Iris pigment epithelial cell (primary cell): ENCODE data around the gene DMKN.

ENCODE experiments used
- DNase-seq: peaks from one replicate; pipeline ENCODE4 v3.0.0-alpha.2; 2011; ENCODE audit warnings: low read depth

The DMKN gene

DNA sequence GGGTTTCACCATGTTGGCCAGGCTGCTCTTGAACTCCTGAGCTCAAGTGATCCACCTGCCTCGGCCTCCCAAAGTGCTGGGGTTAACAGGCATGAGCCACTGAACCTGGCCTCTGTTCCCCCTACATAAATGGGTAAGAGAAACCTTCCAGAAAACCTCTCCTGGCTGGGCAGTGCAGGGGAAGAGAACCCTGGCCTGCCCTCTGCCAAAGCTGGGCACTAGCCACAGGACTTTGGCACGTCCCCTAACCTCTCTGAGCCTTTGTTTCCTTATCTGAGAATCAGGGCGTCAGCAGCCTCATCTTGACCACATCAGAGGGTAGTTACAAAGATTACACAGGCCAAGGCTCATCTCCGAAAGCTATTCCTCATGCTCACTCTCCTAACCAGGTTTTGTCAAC lies 12.4 kb upstream of the DMKN start:
- DNase-seq, result no peak

DNA sequence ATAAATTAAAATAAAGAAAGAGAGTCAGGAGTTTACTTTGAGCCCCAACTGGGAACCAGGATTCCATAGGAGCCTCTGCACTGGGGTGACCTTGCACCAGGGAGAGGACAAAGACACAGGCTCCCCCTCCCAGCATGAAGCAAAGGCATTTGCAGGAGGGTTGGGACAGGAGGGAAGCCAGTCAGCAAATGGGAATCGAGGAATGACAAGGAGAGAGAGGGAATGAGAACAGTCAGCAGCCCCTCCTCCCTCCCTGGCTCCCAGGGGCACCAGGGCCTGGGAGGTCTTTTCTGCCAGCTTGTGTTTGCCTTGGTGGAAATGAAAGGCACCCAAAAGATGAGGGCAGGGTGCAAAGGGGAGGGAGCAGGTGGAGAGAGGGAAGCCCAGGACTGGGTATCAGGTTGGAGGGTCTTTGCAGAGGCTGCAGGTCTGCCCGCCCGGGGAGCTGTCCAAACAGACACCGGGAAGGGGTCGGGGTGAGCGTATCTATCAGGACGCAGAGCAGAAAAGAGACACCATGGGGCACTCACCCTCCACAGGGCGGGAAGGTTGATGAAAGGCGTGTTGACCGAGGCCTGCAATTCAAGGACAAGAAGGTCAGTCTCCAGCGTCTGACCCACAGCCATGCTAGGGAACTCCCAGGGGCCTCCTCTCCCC lies 10.9 kb upstream of the DMKN start:
- no peak for DNase-seq

- DNase-seq, result no peak
These were observed 9.4 kb upstream of the DMKN start for GRCh38 chr19:35522745-35523327.

DNA sequence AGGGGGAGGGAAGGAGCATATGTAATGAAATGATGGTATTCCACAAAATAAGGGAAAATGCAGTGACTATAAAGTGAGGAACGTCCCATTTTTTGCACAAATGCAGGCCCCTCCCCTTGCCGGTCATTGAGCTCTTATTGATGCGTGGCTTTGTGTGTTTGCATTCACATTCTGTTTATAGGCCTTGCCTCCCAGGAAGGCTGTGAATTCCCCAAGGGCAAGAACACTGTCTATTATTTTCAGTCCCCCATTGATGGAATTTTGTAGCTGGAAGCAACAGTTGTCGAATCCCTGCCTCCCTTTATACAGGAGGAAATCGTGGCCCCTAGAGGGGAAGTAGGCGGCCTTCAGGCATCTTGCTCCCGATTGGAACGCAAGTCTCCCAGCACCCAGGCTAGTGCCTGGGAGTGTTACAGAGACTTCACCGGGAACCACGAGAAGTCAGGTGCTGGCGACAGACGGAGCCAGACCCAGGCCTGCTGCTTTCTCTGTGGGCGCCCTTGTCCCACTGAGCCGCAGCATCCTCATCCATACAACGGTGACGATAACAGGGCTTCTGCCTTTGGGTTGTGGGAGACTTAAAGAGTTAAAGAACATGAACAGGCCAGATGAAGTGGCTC lies 7.8 kb upstream of the DMKN start:
- no peak for DNase-seq

- DNase-seq, result peak; percentile 11
These were observed 5.8 kb upstream of the DMKN start for GRCh38 chr19:35519291-35519690.

DNA sequence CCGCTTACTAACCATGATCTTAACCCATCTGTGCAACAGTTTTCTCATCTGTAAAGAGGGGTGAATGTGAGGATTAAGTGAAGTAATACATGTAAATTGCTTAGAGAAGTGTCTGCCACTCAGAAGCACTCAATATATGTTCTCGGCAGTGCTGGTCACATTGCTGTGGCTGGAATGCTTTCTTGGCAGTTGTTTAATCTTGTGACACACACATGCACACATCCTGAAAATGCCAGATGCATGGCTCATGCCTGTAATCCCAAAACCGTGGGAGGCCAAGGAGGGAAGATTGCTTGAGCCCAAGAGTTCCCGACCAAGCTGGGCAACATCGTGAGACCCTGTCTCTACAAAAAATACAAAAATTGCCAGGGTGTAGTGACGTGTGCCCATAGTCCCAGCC lies 4.9 kb upstream of the DMKN start:
- DNase-seq, result peak; percentile 96

DNA sequence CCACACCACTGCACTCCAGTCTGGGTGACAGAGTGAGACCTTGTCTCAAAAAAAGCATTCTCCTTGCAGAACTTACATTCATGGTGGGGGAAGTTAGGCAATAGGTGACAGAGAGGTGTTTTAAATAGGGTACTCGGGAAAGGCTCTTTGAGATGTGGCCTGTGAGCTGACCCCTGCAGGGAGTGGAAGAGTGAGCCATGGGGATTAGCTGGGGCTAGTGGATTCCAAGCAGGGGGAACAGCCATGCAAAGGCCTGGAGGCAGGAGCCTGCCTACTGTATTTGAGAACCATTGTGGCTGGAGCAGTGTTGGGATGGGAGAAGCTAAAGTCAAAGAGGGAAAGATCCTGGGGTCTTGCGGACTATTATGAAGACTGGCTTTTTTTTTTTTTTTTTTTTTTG lies 3.9 kb upstream of the DMKN start:
- no peak for DNase-seq

- no peak for DNase-seq
These were observed 2.9 kb upstream of the DMKN start for GRCh38 chr19:35516310-35516709.

GRCh38 chr19:35514282-35514809 lies 897 bp upstream of the DMKN start:
- DNase-seq, result no peak

DNA sequence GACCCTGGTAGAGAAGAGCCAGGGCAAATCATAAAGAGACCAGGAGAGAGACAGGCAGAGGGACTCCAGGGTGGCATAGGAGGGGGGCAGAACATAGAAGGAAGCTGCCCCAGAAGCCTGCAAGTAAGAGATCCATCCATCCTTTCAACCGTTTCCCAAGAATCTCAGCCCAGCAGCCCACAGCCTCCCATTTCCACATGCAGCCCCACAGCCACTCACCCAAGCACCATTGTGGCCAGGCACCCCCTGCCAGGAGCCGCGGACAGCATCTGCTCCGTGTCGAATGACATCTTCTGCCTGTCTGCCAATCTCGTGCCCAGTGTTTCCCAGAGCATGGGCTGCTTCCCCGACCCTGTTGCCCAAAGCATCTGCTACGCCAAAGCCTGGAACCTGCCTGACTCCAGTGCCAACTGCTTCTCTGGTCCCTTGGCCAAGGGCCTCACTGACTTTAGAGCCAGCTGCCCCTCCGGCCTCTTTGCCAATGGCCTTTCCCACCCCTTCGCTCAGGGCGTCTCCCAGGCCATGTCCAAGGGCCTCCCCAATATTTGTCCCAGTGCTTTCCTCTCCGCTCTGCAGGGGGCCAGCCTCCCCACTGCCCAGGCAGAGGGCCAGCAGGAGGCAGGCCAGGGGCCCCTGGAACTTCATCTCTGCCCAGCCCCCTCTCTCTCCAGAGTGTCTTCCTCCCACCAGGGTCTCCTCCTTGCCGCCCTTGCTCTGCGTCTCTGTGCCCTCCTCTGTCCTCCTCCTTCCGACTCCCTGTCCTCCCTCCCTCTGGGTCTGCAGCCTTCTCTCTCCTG lies 420 bp downstream of the DMKN start:
- no peak for DNase-seq

DNA sequence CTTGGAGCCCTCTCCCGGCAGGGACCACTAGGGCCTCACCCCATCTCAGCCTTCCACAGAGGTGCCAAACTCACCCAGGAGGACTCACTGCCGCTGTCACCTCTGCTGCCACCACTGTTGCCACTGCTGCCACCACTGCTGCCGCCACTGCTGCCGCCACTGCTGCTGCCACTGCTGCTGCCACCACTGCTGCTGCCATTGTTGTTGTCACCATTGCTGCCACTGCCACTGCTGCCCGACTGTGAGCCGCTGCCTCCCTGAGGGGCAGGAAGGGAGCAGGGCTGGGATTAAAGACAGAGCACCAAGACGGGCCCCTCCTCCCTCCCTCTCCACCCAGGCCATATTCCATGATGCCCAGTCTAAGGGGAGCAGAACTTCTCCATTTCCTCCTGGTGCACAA lies 2.1 kb downstream of the DMKN start:
- no peak for DNase-seq

DNA sequence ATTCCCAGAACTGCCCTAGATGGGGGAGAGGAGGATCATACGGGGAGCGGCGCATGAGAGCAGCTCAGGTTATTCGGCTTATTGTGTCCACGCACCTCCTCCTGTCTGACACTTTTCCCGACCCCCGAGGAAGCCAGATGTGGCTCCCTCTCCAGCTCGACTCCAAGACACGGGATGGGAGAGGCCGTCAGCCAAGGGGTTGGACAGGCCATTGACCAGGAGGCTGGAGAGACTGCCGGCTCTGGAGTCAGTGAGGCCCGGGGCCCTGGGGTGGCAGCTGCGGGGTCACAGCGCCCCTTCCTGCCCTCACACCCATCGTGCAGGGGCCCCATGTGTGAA lies 2.9 kb downstream of the DMKN start:
- no peak for DNase-seq

- DNase-seq, result peak; percentile 16
These were observed 3.4 kb downstream of the DMKN start for GRCh38 chr19:35509861-35510625.

DNA sequence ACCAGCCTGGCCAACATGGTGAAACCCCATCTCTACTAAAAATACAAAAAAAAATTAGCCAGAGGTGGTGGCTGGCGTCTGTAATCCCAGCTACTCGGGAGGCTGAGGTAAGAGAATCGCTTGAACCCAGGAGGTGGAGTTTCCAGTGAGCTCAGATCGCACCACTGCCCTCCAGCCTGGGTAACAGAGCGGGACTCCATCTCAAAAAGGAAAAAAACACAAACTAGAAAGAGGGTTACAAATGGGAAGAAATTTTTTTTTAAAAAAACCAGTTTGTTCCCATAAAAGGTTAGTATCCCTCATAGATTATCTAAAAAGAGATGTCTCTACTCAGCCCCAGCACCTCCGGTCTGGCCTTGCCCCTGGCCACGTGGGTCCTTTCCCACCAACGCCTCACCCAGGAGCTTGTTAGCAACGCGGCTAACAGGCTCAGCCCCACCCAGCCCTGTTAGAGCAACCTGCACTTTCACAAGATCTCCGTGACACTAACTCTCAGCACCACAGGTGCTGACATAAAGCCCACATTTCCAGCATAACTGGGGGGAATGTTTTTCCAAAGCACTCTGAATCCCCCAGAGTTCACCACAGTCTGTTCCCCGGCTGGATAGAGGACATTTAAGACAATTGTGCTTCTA lies 4.3 kb downstream of the DMKN start:
- DNase-seq, result no peak

DNA sequence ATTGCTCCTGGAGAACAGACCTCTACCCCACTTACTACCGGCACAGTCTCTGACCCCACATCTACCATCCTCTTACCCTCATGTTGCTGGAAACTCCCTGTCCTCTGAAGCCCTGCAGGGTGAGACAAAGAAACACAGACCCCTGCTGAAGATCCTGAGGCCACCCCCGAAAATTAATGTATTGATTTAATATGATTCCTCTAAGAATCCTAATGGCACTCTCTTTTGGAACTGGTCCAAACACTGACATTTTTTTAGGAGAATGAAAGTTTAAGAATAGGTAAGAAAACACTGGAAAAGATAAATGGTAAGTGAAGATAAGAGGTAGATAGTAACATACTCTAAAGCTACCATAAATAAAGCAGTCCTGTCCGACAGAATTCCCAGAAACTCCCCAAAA lies 5.3 kb downstream of the DMKN start:
- no peak for DNase-seq

GRCh38 chr19:35507561-35507960 lies 5.9 kb downstream of the DMKN start:
- DNase-seq, result no peak

DNA sequence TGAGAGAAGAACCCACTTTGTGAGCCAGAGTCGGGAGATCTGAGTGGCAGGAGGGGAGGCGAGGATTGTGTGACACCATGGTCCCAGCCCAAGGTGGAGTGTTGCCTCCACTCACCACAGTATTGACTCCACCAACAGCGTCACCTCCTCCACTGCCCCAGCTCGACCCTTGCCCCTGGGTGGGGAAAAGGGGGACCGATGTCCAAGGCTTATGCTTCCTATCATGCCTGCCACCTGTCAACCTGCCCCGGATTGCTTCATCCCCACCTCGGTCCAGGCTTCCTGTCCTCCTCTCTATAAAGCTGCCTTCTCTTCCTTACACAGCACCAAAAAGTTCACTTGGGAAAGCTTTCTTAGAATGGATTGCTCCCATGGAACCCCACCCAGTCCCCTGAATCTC lies 7.4 kb downstream of the DMKN start:
- no peak for DNase-seq

- DNase-seq, result no peak
These were observed 10.7 kb downstream of the DMKN start for GRCh38 chr19:35502751-35503150.

- DNase-seq, result no peak
These were observed 11.8 kb downstream of the DMKN start for GRCh38 chr19:35501684-35502083.

- DNase-seq, result no peak
These were observed 12.8 kb downstream of the DMKN start for GRCh38 chr19:35500611-35501010.

GRCh38 chr19:35498984-35499527 lies 14.4 kb downstream of the DMKN start:
- no peak for DNase-seq
